ENCODE data around the gene NOL8. TPM values are rescaled to one million over a fixed set of nuclear protein-coding genes. Genes with fewer than 3 reads are reported as not detected.
A peak's percentile ranks its signal among the peaks of the same experiment; 100 is the strongest.

Gene NOL8
- total and polyA plus RNA-seq, 3 donors from 2014 or later = 12.5 to 60.5 (median 46.0) TPM

- H3K27me3 ChIP-seq = no peaks in the 10 kb centered on the region
- peak; percentile 99 for DNase-seq
- peak within 1 kb of the TSS; percentile 58 to 77 for H3K27ac ChIP-seq
- 1% methylated on average over 22 to 63 of the region's 63 CpGs for WGBS, 2 donors
- intact Hi-C loops (cut with DNase I; ENCODE audit: low total_unique reads) = no loop called here
- no peaks in the 10 kb centered on the region for H3K36me3 ChIP-seq (ENCODE audit: low read depth, missing control alignments)
- H3K4me1 ChIP-seq = peaks cover 25% of the 10 kb centered on the region
- no peaks in the 10 kb centered on the region for H3K9me3 ChIP-seq
- no peak for TF ChIP-seq POLR2A (IDR thresholded peaks at IDR 0.05)
- TF ChIP-seq CTCF (IDR thresholded peaks at IDR 0.05) = peak in 1 of 3 experiments; percentile 28
- H3K4me3 ChIP-seq = peak within 1 kb of the TSS; percentile 62 to 73
These were observed 31.5 kb downstream of the NOL8 start, which contains the start of gene IARS1 for GRCh38 chr9:92293452-92294296. Gene IARS1 (minus strand): TSS chr9:92293697. CDS start chr9:92289419, 4,278 bp downstream.

DNA sequence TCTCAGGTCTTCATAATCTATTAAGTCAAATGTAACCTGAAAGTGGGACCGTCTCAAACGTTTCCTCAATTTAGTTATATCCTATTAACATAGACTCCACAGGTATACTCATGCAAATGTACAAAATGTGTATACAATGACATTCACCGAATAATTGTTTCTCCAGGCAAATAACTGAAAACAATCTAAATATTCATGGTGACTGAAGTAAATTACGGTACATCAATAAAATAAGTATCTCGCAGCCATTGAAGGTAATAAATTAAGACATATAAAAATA lies 32.1 kb downstream of the NOL8 start:
- Histone ChIP-seq H3K9me3 (no peaks in the 10 kb centered on the region), H3K27ac (no peak overlapping the region), H3K4me3 (peak overlapping the region; percentile 62 to 73), H3K27me3 (no peaks in the 10 kb centered on the region), H3K4me1 (peaks cover 25% of the 10 kb centered on the region), H3K36me3 (ENCODE audit: low read depth, missing control alignments) (no peaks in the 10 kb centered on the region)
- 1 to 3% methylated on average over 5 of the region's 5 CpGs for WGBS, 2 donors
- no peak for DNase-seq
- TF ChIP-seq POLR2A (IDR thresholded peaks at IDR 0.05) = no peak
- intact Hi-C loops (cut with DNase I; ENCODE audit: low total_unique reads) = no loop called here

GRCh38 chr9:92292338-92293074 lies 32.6 kb downstream of the NOL8 start:
- H3K27ac ChIP-seq = no peak overlapping the region
- DNase-seq = no peak
- 28 to 33% methylated on average over 8 of the region's 8 CpGs for WGBS, 2 donors
- peaks cover 25% of the 10 kb centered on the region for H3K4me1 ChIP-seq
- TF ChIP-seq CTCF (IDR thresholded peaks at IDR 0.05) (no peak), POLR2A (IDR thresholded peaks at IDR 0.05) (no peak)
- H3K27me3 ChIP-seq = no peaks in the 10 kb centered on the region
- H3K36me3 ChIP-seq (ENCODE audit: low read depth, missing control alignments) = no peaks in the 10 kb centered on the region
- H3K4me3 ChIP-seq = peak overlapping the region; percentile 62 to 73
- no peaks in the 10 kb centered on the region for H3K9me3 ChIP-seq
- intact Hi-C loops (cut with DNase I; ENCODE audit: low total_unique reads) = no loop called here

DNA sequence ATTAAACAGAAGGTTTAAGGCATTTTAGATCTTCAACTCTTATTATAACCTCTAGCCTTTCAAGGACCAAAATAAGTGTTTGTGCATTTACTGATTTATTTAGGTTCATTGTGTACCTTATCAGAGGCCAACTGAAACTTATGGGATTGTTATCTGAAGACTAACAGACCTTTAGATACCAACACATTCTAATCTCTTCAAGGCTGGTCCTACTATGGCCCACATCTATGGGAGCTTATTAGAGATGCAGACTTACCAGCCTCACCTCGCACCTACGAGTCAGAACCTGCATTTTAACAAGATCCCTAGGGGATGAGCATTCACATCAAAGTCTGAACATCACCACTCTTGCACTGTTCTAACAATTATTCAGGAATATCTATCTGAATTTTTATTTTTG lies 33.6 kb downstream of the NOL8 start:
- DNase-seq = no peak
- WGBS, 2 donors = 90 to 95% methylated on average over 2 of the region's 2 CpGs

More for the DNA sequence above, 33.6 kb downstream of the NOL8 start:
- H3K36me3 ChIP-seq (ENCODE audit: low read depth, missing control alignments) = no peaks in the 10 kb centered on the region
- H3K4me1 ChIP-seq = peaks cover 25% of the 10 kb centered on the region
- TF ChIP-seq CTCF (IDR thresholded peaks at IDR 0.05) = no peak
- no peak for TF ChIP-seq POLR2A (IDR thresholded peaks at IDR 0.05)
- no peak overlapping the region for H3K27ac ChIP-seq
- H3K27me3 ChIP-seq = no peaks in the 10 kb centered on the region
- no peaks in the 10 kb centered on the region for H3K9me3 ChIP-seq
- intact Hi-C loops (cut with DNase I; ENCODE audit: low total_unique reads) = no loop called here
- no peak overlapping the region for H3K4me3 ChIP-seq

Data from testis (tissue), 3 donors.